Fibroblast of lung (primary cell): ENCODE data around the gene PLCG1. TPM values are rescaled to one million over a fixed set of nuclear protein-coding genes. Genes with fewer than 3 reads are reported as not detected.

Experiments used
- DNase-seq, 2 donors: peaks; one replicate each; pipeline versions ENCODE4 v3.0.0 to v3.0.0-alpha.2; 2010; ENCODE audit warnings: low read depth in 2 of 2
- H2AFZ ChIP-seq: 2 replicates; pipeline ENCODE4 v1.5.1; 2012; ENCODE audit warnings: low read length, control low read depth, inconsistent platforms
- H3K27ac ChIP-seq: 2 replicates; pipeline ENCODE4 v1.5.1; 2011; ENCODE audit warnings: low read length, control low read depth; ENCODE audit not compliant: insufficient read depth
- H3K27me3 ChIP-seq: 2 replicates; pipeline ENCODE4 v1.5.1; 2011; ENCODE audit warnings: mild to moderate bottlenecking, low read length; ENCODE audit not compliant: control insufficient read depth, insufficient read depth
- H3K36me3 ChIP-seq: 2 replicates; pipeline ENCODE4 v1.5.1; 2011; ENCODE audit warnings: low read length; ENCODE audit not compliant: control insufficient read depth, insufficient read depth
- H3K4me1 ChIP-seq: 2 replicates; pipeline ENCODE4 v1.5.1; 2011; ENCODE audit warnings: low read length; ENCODE audit not compliant: control insufficient read depth, insufficient read depth; ENCODE audit errors: extremely low read depth
- H3K4me2 ChIP-seq: 2 replicates; pipeline ENCODE4 v1.5.1; 2011; ENCODE audit warnings: low read length, control low read depth; ENCODE audit not compliant: insufficient read depth; ENCODE audit errors: extremely low read depth
- H3K4me3 ChIP-seq, 4 experiments: fragments of 200-600 bp in 1 of 4; sonication (generic) in 1 of 4; replicated peaks in 1 of 4; 2 replicates each; pipeline ENCODE4 v1.5.1; 2011 to 2016; ENCODE audit warnings: low read length in 4 of 4, low read depth in 3 of 4, mild to moderate bottlenecking in 3 of 4, control low read depth in 2 of 4, inconsistent platforms in 1 of 4, mixed read lengths in 1 of 4; ENCODE audit not compliant: insufficient read depth in 1 of 4; ENCODE audit errors: control extremely low read depth in 1 of 4
- H3K79me2 ChIP-seq: 2 replicates; pipeline ENCODE4 v1.5.1; 2012; ENCODE audit warnings: mild to moderate bottlenecking, low read length, inconsistent platforms; ENCODE audit not compliant: control insufficient read depth, insufficient read depth
- H3K9ac ChIP-seq: 2 replicates; pipeline ENCODE4 v1.5.1; 2011; ENCODE audit warnings: mild to moderate bottlenecking, low read length, control low read depth; ENCODE audit not compliant: insufficient read depth
- H3K9me3 ChIP-seq: 2 replicates; pipeline ENCODE4 v1.5.1; 2012; ENCODE audit warnings: low read depth, low read length; ENCODE audit not compliant: control insufficient read depth, insufficient read depth
- H4K20me1 ChIP-seq: 2 replicates; pipeline ENCODE4 v1.5.1; 2011; ENCODE audit warnings: low read length; ENCODE audit not compliant: control insufficient read depth, insufficient read depth; ENCODE audit errors: extremely low read depth
- EZH2 ChIP-seq: IDR thresholded peaks from 2 replicates; pipeline ENCODE4 v1.5.1; 2012; ENCODE audit warnings: low read length, control low read depth, mild to moderate bottlenecking; ENCODE audit errors: missing control alignments
- polyA plus RNA-seq, 2 donors: library from polyadenylated mRNA; depleted of rRNA in 1 of 2; stranded (reverse) in 1 of 2; unstranded in 1 of 2; fragments of >200 nt; gene quantifications; 2 replicates each; pipeline ENCODE4 v1.2.1, GENCODE V29; 2011 to 2012; ENCODE audit warnings: missing spikeins in 1 of 2
- total RNA-seq: library from RNA; depleted of rRNA; stranded (reverse); fragments of >200 nt; gene quantifications from 2 replicates; pipeline ENCODE4 v1.2.1, GENCODE V29; 2014
- TF ChIP-seq, protein P1 (sequence below), 2 donors: IDR thresholded peaks in 1 of 2; conservative IDR thresholded peaks in 1 of 2; 1 replicate in 1 of 2; 2 replicates in 1 of 2; pipeline ENCODE4 v1.5.1; 2011 to 2012; ENCODE audit warnings: low read length in 2 of 2, control low read depth in 1 of 2, inconsistent platforms in 1 of 2, low read depth in 1 of 2, mild to moderate bottlenecking in 1 of 2

The PLCG1 gene
- total and polyA plus RNA-seq, 2 donors (not counting 1 experiment from before 2014, with no cell fraction given): 24.5 to 86.2 TPM

DNA sequence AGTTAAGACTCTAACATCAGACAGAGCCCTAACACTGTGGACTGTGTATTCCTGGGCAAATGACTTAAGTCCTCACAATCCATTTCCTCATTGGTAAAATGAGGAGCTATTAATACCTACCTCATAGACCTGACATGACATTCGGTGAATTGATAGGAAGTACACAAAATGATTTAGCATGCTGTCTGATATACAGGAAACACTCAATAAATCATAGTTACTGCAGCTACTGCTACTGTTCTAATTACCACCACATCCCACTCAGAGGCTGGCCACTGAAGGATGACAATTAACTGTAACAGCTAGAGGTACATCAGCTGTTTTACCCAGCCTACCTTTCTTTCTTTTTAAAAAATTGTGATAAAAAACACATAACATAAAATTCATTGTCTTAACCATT, 87.7 kb downstream of the PLCG1 start:
- DNase-seq: no peak
- no peak overlapping the region for H3K4me3 ChIP-seq
- no peaks in the 10 kb centered on the region for H4K20me1 ChIP-seq
- peaks cover 4% of the 10 kb centered on the region for H3K79me2 ChIP-seq
- no peak for TF ChIP-seq EZH2
- TF ChIP-seq, protein P1, sequence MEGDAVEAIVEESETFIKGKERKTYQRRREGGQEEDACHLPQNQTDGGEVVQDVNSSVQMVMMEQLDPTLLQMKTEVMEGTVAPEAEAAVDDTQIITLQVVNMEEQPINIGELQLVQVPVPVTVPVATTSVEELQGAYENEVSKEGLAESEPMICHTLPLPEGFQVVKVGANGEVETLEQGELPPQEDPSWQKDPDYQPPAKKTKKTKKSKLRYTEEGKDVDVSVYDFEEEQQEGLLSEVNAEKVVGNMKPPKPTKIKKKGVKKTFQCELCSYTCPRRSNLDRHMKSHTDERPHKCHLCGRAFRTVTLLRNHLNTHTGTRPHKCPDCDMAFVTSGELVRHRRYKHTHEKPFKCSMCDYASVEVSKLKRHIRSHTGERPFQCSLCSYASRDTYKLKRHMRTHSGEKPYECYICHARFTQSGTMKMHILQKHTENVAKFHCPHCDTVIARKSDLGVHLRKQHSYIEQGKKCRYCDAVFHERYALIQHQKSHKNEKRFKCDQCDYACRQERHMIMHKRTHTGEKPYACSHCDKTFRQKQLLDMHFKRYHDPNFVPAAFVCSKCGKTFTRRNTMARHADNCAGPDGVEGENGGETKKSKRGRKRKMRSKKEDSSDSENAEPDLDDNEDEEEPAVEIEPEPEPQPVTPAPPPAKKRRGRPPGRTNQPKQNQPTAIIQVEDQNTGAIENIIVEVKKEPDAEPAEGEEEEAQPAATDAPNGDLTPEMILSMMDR (conservative IDR thresholded peaks at IDR 0.05 in 1 of 2, IDR thresholded peaks at IDR 0.05 in 1 of 2; ENCODE audit: low read depth in 1 of 2, low read length in 2 of 2): no peak
- no peaks in the 10 kb centered on the region for H3K4me1 ChIP-seq
- H3K9ac ChIP-seq: no peak overlapping the region
- H2AFZ ChIP-seq: no peak overlapping the region
- no peak overlapping the region for H3K4me2 ChIP-seq
- H3K36me3 ChIP-seq: no peaks in the 10 kb centered on the region
- H3K9me3 ChIP-seq: no peaks in the 10 kb centered on the region
- H3K27ac ChIP-seq: no peak overlapping the region
- H3K27me3 ChIP-seq: no peaks in the 10 kb centered on the region

DNA sequence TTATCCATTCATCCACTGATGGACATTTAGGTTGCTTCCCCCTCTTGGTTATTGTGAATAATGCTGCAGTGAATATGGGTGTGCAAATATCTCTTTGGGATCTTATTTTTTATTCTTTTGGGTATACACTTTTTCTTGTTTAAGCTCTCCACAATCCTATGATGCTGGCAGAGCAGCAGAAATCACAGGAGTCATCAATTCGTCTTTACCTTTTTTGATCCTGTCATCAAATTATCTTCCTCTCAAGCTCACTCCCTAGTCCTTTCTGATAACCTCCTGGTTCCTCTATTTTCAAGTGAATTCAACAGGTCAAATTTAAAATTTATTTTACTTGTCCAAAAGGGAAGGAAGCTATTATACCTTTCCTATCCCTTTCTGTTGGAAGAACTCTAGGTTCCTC, 89.1 kb downstream of the PLCG1 start:
- H3K27me3 ChIP-seq: no peaks in the 10 kb centered on the region
- no peaks in the 10 kb centered on the region for H4K20me1 ChIP-seq
- no peak overlapping the region for H3K4me2 ChIP-seq
- H3K79me2 ChIP-seq: peaks cover 10% of the 10 kb centered on the region
- DNase-seq: no peak
- no peak overlapping the region for H3K4me3 ChIP-seq
- H3K9me3 ChIP-seq: no peaks in the 10 kb centered on the region
- no peak overlapping the region for H3K9ac ChIP-seq
- TF ChIP-seq EZH2: no peak
- TF ChIP-seq, protein P1 (conservative IDR thresholded peaks at IDR 0.05 in 1 of 2, IDR thresholded peaks at IDR 0.05 in 1 of 2; ENCODE audit: low read depth in 1 of 2, low read length in 2 of 2): no peak
- no peaks in the 10 kb centered on the region for H3K36me3 ChIP-seq
- H3K27ac ChIP-seq: no peak overlapping the region
- H3K4me1 ChIP-seq: no peaks in the 10 kb centered on the region
- H2AFZ ChIP-seq: no peak overlapping the region

Other genes starting within 250 kb of the PLCG1 start
- 27.0 and 35.3 TPM in 2 replicates for gene TOP1, start 108.7 kb upstream of the PLCG1 start, total RNA-seq
- 18.4 and 36.0 TPM in 2 replicates for gene TOP1, start 108.7 kb upstream of the PLCG1 start, polyA plus RNA-seq
- 15.9 and 27.7 TPM in 2 replicates for gene ZHX3, start 180.2 kb downstream of the PLCG1 start, total RNA-seq
- 28.0 and 32.8 TPM in 2 replicates for gene ZHX3, start 180.2 kb downstream of the PLCG1 start, polyA plus RNA-seq
- 3.1 and 5.1 TPM in 2 replicates for gene LPIN3, start 203.3 kb downstream of the PLCG1 start, total RNA-seq
- gene LPIN3, start 203.3 kb downstream of the PLCG1 start, polyA plus RNA-seq: 3.0 and 4.7 TPM in 2 replicates
- gene EMILIN3, start 229.3 kb downstream of the PLCG1 start, total RNA-seq: 0.17 TPM in 1 of 2 replicates, not detected in the other
- gene EMILIN3, start 229.3 kb downstream of the PLCG1 start, polyA plus RNA-seq: 0.05 and 0.06 TPM in 2 replicates